DND-41 (cell line): ENCODE results near the gene RASAL1.
"Not testable (repeated sequence)": the region's sequence is repeated elsewhere in the genome, so short reads cannot be mapped to it uniquely, and the experiment has no call there.

Experiments used
- ATAC-seq: fragments of 200-7000 bp; cut with Tn5 transposase; 3 replicates; pipeline ENCODE4 v1.9.1; 2021; ENCODE audit warnings: low read depth; ENCODE audit not compliant: insufficient read depth
- DNase-seq: peaks from one replicate; pipeline ENCODE4 v3.0.0-alpha.2; 2020
- H2AFZ ChIP-seq: 2 replicates; pipeline ENCODE4 v1.6.0; 2012; ENCODE audit warnings: low read depth, low read length
- H3K27ac ChIP-seq: 2 replicates; pipeline ENCODE4 v1.5.1; 2012; ENCODE audit warnings: low read length, inconsistent platforms
- H3K27me3 ChIP-seq: fragments of 200-600 bp; sonication (generic); 2 replicates; pipeline ENCODE4 v1.6.0; 2012; ENCODE audit warnings: low read length, mild to moderate bottlenecking, inconsistent platforms; ENCODE audit not compliant: insufficient read depth, poor library complexity
- H3K36me3 ChIP-seq: 2 replicates; pipeline ENCODE4 v1.5.1; 2012; ENCODE audit warnings: low read length, inconsistent platforms; ENCODE audit not compliant: insufficient read depth
- H3K4me1 ChIP-seq: 2 replicates; pipeline ENCODE4 v1.5.1; 2012; ENCODE audit warnings: mild to moderate bottlenecking, low read length; ENCODE audit not compliant: insufficient read depth
- H3K4me2 ChIP-seq: 2 replicates; pipeline ENCODE4 v1.6.0; 2012; ENCODE audit warnings: mild to moderate bottlenecking, moderate library complexity, low read length, inconsistent platforms; ENCODE audit not compliant: insufficient read depth
- H3K4me3 ChIP-seq, 2 experiments: fragments of 200-600 bp in 1 of 2; shearing (Covaris generic) in 1 of 2; 2 replicates each; pipeline ENCODE4 v1.5.1; 2012 to 2016; ENCODE audit warnings: inconsistent platforms in 2 of 2, low read length in 2 of 2, mild to moderate bottlenecking in 2 of 2, low read depth in 1 of 2, moderate library complexity in 1 of 2
- H3K79me2 ChIP-seq: 2 replicates; pipeline ENCODE4 v1.6.0; 2012; ENCODE audit warnings: low read length, inconsistent platforms; ENCODE audit not compliant: insufficient read depth
- H3K9ac ChIP-seq: 2 replicates; pipeline ENCODE4 v1.6.0; 2012; ENCODE audit warnings: low read depth, mild to moderate bottlenecking, inconsistent platforms, low read length, moderate library complexity
- H3K9me3 ChIP-seq: 2 replicates; pipeline ENCODE4 v1.5.1; 2012; ENCODE audit warnings: low read length, moderate library complexity, mild to moderate bottlenecking, inconsistent platforms; ENCODE audit not compliant: insufficient read depth, severe bottlenecking
- H4K20me1 ChIP-seq: 2 replicates; pipeline ENCODE4 v1.6.0; 2012; ENCODE audit warnings: low read length; ENCODE audit not compliant: insufficient read depth
- EZH2 ChIP-seq: IDR thresholded peaks from 3 replicates; pipeline ENCODE4 v1.6.1; 2012; ENCODE audit warnings: borderline replicate concordance, low read depth, mild to moderate bottlenecking, moderate library complexity, low read length, inconsistent platforms; ENCODE audit not compliant: severe bottlenecking
- TF ChIP-seq, protein P1 (sequence below): IDR thresholded peaks from 2 replicates; pipeline ENCODE4 v1.5.1; 2012; ENCODE audit warnings: borderline replicate concordance, low read length, moderate library complexity, mild to moderate bottlenecking; ENCODE audit not compliant: poor library complexity, severe bottlenecking; ENCODE audit errors: extremely low read depth

The RASAL1 gene

DNA sequence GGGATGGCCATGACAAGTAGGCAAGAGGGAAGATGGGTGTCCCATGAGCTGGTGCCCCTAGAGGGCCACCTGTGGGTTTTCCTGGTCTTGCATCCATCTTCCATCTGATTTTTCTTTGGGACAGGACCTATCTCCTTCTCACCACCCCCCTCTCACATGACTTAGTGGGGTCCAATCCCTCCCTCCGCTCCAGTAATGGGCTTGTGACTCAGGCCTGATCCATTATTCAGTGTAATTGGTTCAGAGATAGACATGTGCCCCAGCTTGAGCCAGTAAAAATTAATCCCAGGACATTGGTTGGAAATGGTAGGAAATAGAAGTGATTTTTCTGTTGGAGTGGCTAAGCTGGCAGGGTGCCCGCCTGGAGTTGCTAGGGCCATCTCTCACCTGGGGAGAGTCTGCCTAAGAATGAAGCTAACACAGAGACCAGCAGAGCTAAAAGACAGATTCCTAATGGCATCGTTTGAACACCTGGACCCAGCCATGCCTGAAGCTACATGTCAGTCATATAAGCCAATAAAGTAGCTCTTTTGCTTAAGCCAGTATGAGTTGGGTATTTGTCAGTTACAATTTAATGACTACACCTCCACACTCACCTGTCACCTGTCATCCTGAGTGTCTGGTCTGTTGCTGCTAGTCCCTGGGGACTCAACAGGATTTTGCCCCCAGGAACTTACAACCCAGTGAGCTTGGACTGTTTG, 14.7 kb downstream of the RASAL1 start:
- Histone ChIP-seq H3K27me3 (no peaks in the 10 kb centered on the region), H3K36me3 (no peaks in the 10 kb centered on the region), H3K4me3 (no peak overlapping the region), H3K79me2 (no peaks in the 10 kb centered on the region), H3K9me3 (no peaks in the 10 kb centered on the region), H2AFZ (no peak overlapping the region), H3K27ac (no peak overlapping the region), H4K20me1 (no peaks in the 10 kb centered on the region), H3K4me2 (no peak overlapping the region), H3K9ac (no peak overlapping the region), H3K4me1 (no peaks in the 10 kb centered on the region)
- ATAC-seq (no peak), DNase-seq (no peak)
- TF ChIP-seq, protein P1, sequence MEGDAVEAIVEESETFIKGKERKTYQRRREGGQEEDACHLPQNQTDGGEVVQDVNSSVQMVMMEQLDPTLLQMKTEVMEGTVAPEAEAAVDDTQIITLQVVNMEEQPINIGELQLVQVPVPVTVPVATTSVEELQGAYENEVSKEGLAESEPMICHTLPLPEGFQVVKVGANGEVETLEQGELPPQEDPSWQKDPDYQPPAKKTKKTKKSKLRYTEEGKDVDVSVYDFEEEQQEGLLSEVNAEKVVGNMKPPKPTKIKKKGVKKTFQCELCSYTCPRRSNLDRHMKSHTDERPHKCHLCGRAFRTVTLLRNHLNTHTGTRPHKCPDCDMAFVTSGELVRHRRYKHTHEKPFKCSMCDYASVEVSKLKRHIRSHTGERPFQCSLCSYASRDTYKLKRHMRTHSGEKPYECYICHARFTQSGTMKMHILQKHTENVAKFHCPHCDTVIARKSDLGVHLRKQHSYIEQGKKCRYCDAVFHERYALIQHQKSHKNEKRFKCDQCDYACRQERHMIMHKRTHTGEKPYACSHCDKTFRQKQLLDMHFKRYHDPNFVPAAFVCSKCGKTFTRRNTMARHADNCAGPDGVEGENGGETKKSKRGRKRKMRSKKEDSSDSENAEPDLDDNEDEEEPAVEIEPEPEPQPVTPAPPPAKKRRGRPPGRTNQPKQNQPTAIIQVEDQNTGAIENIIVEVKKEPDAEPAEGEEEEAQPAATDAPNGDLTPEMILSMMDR: no peak
- TF ChIP-seq EZH2: no peak

DNA sequence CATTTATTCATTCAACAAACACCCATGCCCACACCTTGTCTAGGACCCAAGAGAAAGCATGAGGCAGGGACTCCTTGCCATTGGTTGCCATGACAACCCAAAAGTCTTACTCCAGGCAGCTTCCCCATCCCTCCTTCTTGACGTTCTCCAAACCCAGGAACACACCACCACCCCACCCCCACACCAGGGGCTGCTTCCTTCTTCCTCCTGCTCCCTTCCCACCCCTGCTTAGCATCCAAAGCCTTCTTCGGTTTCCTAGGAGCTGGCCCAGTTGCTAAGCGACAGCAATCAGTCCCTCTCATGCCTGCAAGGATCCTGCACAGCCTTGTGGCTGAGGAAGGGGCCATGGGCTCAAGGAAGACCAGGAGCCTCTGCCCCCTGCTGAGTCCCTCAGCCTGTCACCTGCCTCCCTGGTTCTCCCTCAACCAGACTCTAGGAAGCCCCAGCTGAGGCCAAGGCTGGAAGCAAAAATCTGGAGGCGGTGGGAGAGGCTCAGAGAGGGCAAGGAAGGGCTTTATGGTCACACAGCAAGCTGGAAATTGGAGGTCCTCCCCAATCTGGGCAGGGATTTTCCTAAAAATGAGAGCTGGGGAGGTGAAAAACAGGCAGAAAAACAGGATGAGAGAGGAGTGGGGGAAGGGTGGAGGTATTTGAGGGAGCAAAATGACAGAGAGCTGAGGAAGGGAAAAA, 15.4 kb downstream of the RASAL1 start:
- H3K9ac ChIP-seq: no peak overlapping the region
- H3K27ac ChIP-seq: no peak overlapping the region
- H3K79me2 ChIP-seq: no peaks in the 10 kb centered on the region
- no peaks in the 10 kb centered on the region for H3K4me1 ChIP-seq
- DNase-seq: no peak
- no peak overlapping the region for H2AFZ ChIP-seq
- TF ChIP-seq, protein P1: no peak
- TF ChIP-seq EZH2: no peak
- no peaks in the 10 kb centered on the region for H3K36me3 ChIP-seq
- no peak overlapping the region for H3K4me2 ChIP-seq
- no peaks in the 10 kb centered on the region for H4K20me1 ChIP-seq
- no peak overlapping the region for H3K4me3 ChIP-seq
- H3K9me3 ChIP-seq: no peaks in the 10 kb centered on the region
- ATAC-seq: no peak
- H3K27me3 ChIP-seq: no peaks in the 10 kb centered on the region

DNA sequence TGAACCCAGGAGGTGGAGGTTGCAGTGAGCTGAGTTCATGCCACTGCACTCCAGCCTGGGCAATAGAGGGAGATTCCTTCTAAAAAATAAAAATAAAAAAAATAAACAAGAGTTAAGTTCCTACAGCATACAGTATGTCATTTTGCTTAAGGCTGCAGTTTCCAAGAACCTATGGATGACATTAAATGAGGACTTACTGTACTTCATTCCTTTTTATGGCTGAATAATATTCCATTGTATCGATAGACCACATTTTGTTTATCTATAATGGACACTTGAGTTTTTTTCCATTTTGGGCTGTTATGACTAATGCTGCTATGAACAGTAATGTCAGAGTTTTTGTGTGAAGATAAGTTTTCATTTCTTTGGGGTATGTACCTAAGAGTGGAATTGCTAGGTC, 17.4 kb downstream of the RASAL1 start:
- DNase-seq (no peak), ATAC-seq (no peak)
- Histone ChIP-seq H3K9me3 (no peaks in the 10 kb centered on the region), H3K4me3 (no peak overlapping the region), H3K4me2 (no peak overlapping the region), H3K27me3 (no peaks in the 10 kb centered on the region), H4K20me1 (no peaks in the 10 kb centered on the region), H3K36me3 (no peaks in the 10 kb centered on the region), H3K79me2 (no peaks in the 10 kb centered on the region), H2AFZ (no peak overlapping the region), H3K4me1 (no peaks in the 10 kb centered on the region), H3K9ac (no peak overlapping the region), H3K27ac (no peak overlapping the region)
- TF ChIP-seq, protein P1: no peak
- no peak for TF ChIP-seq EZH2

DNA sequence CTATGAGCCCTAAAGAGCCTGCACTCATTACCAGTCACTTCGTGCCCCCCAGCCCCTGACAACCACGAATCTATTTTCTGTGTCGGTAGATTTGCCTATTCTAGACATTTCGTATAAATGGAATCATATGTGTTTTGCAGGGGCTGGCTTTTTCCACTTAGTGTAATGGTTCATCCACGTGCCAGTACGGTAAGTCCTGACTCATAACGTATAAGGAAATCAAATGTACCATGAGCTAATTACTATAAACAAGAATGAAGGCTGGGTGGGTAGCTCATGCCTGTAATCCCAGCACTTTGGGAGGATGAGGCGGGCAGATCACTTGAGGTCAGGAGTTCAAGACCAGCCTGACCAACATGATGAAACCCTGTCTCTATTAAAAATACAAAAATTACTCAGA, 17.9 kb downstream of the RASAL1 start:
- H3K27me3 ChIP-seq, H2AFZ ChIP-seq, H3K9me3 ChIP-seq, ATAC-seq, H3K4me1 ChIP-seq, H3K4me3 ChIP-seq, H3K79me2 ChIP-seq, H3K27ac ChIP-seq, DNase-seq, H3K4me2 ChIP-seq, H4K20me1 ChIP-seq, H3K36me3 ChIP-seq, H3K9ac ChIP-seq: not testable (repeated sequence)
